Liver (tissue), 9 donors: ENCODE measurements around the gene CCDC83. TPM values are rescaled to one million over a fixed set of nuclear protein-coding genes. Genes with fewer than 3 reads are reported as not detected.

Source experiments
- DNase-seq: peaks from one replicate; pipeline ENCODE4 v3.0.0-alpha.2; 2017; ENCODE audit warnings: low spot score
- H3K27ac ChIP-seq, 2 donors: one replicate each; pipeline ENCODE4 v1.7.0; 2013; ENCODE audit warnings: inconsistent platforms in 2 of 2, low read length in 2 of 2, control low read depth in 1 of 2, low read depth in 1 of 2, mild to moderate bottlenecking in 1 of 2
- H3K27me3 ChIP-seq, 4 donors: one replicate each; pipeline versions ENCODE4 v1.6.1 to v1.7.0; 2013; ENCODE audit warnings: low read length in 3 of 4, inconsistent platforms in 1 of 4, mild to moderate bottlenecking in 1 of 4, moderate library complexity in 1 of 4; ENCODE audit not compliant: control insufficient read depth in 4 of 4, insufficient read depth in 4 of 4
- H3K36me3 ChIP-seq, 4 donors: one replicate each; pipeline versions ENCODE4 v1.6.1 to v1.7.0; 2013; ENCODE audit warnings: low read length in 3 of 4, mild to moderate bottlenecking in 3 of 4, low read depth in 1 of 4, moderate library complexity in 1 of 4; ENCODE audit not compliant: control insufficient read depth in 4 of 4, insufficient read depth in 3 of 4
- H3K4me1 ChIP-seq, 4 donors: one replicate each; pipeline versions ENCODE4 v1.6.1 to v1.7.0; 2013; ENCODE audit warnings: low read length in 3 of 4, mild to moderate bottlenecking in 3 of 4, moderate library complexity in 1 of 4; ENCODE audit not compliant: control insufficient read depth in 4 of 4, insufficient read depth in 4 of 4
- H3K4me3 ChIP-seq, 3 donors: one replicate each; pipeline versions ENCODE4 v1.6.1 to v1.7.0; 2013; ENCODE audit warnings: low read length in 3 of 3, control low read depth in 1 of 3, low read depth in 1 of 3, mild to moderate bottlenecking in 1 of 3
- H3K9ac ChIP-seq, 2 donors: one replicate each; pipeline ENCODE4 v1.7.0; 2013; ENCODE audit warnings: low read length in 2 of 2, mild to moderate bottlenecking in 2 of 2, moderate library complexity in 2 of 2, control low read depth in 1 of 2, low read depth in 1 of 2
- H3K9me3 ChIP-seq, 4 donors: one replicate each; pipeline versions ENCODE4 v1.6.1 to v1.7.0; 2013; ENCODE audit warnings: low read length in 3 of 4; ENCODE audit not compliant: control insufficient read depth in 4 of 4
- ATF3 ChIP-seq: IDR thresholded peaks from 2 replicates; pipeline ENCODE4 v1.6.1; 2016; ENCODE audit warnings: antibody characterized with exemption
- EGR1 ChIP-seq, 2 donors: IDR thresholded peaks; 2 replicates each; pipeline ENCODE4 v1.6.1; 2016 to 2018; ENCODE audit warnings: antibody characterized with exemption in 2 of 2, low read depth in 2 of 2
- FOXA1 ChIP-seq: IDR thresholded peaks from 2 replicates; pipeline ENCODE4 v1.6.1; 2016; ENCODE audit warnings: antibody characterized with exemption
- FOXA2 ChIP-seq: IDR thresholded peaks from 2 replicates; pipeline ENCODE4 v1.6.1; 2016; ENCODE audit warnings: antibody characterized with exemption
- GABPA ChIP-seq, 2 donors: IDR thresholded peaks in 1 of 2; conservative IDR thresholded peaks in 1 of 2; 2 replicates each; pipeline ENCODE4 v1.6.1; 2016; ENCODE audit warnings: antibody characterized with exemption in 2 of 2, mild to moderate bottlenecking in 1 of 2, moderate library complexity in 1 of 2
- HNF4A ChIP-seq, 2 donors: conservative IDR thresholded peaks; 2 replicates each; pipeline ENCODE4 v1.6.1; 2016; ENCODE audit warnings: antibody characterized with exemption in 2 of 2, mild to moderate bottlenecking in 2 of 2
- HNF4G ChIP-seq: IDR thresholded peaks from 2 replicates; pipeline ENCODE4 v1.6.1; 2016; ENCODE audit warnings: antibody characterized with exemption
- JUND ChIP-seq, 2 donors: IDR thresholded peaks; 2 replicates each; pipeline ENCODE4 v1.6.1; 2016; ENCODE audit warnings: antibody characterized with exemption in 2 of 2
- MAX ChIP-seq: IDR thresholded peaks from 2 replicates; pipeline ENCODE4 v1.6.1; 2016; ENCODE audit warnings: antibody characterized with exemption
- NR2F2 ChIP-seq: IDR thresholded peaks from 2 replicates; pipeline ENCODE4 v1.6.1; 2016; ENCODE audit warnings: antibody characterized with exemption
- RAD21 ChIP-seq, 2 donors: IDR thresholded peaks; 2 replicates each; pipeline ENCODE4 v1.6.1; 2016; ENCODE audit warnings: antibody characterized with exemption in 2 of 2, mild to moderate bottlenecking in 2 of 2
- REST ChIP-seq: IDR thresholded peaks from 2 replicates; pipeline ENCODE4 v1.6.1; 2016; ENCODE audit warnings: antibody characterized with exemption, mild to moderate bottlenecking
- RXRA ChIP-seq, 2 donors: IDR thresholded peaks; 2 replicates each; pipeline ENCODE4 v1.6.1; 2017 to 2018; ENCODE audit warnings: antibody characterized with exemption in 2 of 2, mild to moderate bottlenecking in 1 of 2
- SP1 ChIP-seq: IDR thresholded peaks from 2 replicates; pipeline ENCODE4 v1.6.1; 2018; ENCODE audit warnings: antibody characterized with exemption, mild to moderate bottlenecking
- TAF1 ChIP-seq: conservative IDR thresholded peaks from 2 replicates; pipeline ENCODE4 v1.6.1; 2016; ENCODE audit warnings: antibody characterized with exemption, mild to moderate bottlenecking
- YY1 ChIP-seq: IDR thresholded peaks from 2 replicates; pipeline ENCODE4 v1.6.1; 2016; ENCODE audit warnings: antibody characterized with exemption, mild to moderate bottlenecking
- WGBS: extraction: QIAGEN DNeasy Blood & Tissue Kit; methylation state at CpG from one replicate; pipeline ENCODE4 v1.1.7; 2013; 5-methylcytosine and 5-hydroxymethylcytosine counted together
- polyA plus RNA-seq, 2 donors: library from polyadenylated mRNA; stranded (reverse) in 1 of 2; unstranded in 1 of 2; fragments of 200-250 nt in 1 of 2; fragments of >200 nt in 1 of 2; fragmentation: Nextera tagmentation in 1 of 2; extraction: Ambion mirVana in 1 of 2; gene quantifications; one replicate each; pipeline versions ENCODE4 v1.2.1 to v1.2.3, GENCODE V29; 2013 to 2015
- total RNA-seq, 2 donors: library from RNA; depleted of rRNA; stranded (reverse); fragments of >200 nt; gene quantifications; one replicate each; pipeline ENCODE4 v1.2.3, GENCODE V29; 2014
- TF ChIP-seq, protein P1 (sequence below): IDR thresholded peaks from 2 replicates; pipeline ENCODE4 v1.6.1; 2016; ENCODE audit warnings: antibody characterized with exemption
- TF ChIP-seq, protein P2 (sequence below): fragments of 150-350 bp; IDR thresholded peaks from 2 replicates; pipeline ENCODE4 v1.5.1; 2017; ENCODE audit warnings: improper control_type of control experiment, low read depth, low read length; ENCODE audit not compliant: missing input control
- donor health status: healthy.
- donor health status: healthy.
- donor health status: healthy.
- donor health status: healthy.
- donor health status: healthy.

Gene CCDC83
- total and polyA plus RNA-seq, 4 donors = not detected

DNA sequence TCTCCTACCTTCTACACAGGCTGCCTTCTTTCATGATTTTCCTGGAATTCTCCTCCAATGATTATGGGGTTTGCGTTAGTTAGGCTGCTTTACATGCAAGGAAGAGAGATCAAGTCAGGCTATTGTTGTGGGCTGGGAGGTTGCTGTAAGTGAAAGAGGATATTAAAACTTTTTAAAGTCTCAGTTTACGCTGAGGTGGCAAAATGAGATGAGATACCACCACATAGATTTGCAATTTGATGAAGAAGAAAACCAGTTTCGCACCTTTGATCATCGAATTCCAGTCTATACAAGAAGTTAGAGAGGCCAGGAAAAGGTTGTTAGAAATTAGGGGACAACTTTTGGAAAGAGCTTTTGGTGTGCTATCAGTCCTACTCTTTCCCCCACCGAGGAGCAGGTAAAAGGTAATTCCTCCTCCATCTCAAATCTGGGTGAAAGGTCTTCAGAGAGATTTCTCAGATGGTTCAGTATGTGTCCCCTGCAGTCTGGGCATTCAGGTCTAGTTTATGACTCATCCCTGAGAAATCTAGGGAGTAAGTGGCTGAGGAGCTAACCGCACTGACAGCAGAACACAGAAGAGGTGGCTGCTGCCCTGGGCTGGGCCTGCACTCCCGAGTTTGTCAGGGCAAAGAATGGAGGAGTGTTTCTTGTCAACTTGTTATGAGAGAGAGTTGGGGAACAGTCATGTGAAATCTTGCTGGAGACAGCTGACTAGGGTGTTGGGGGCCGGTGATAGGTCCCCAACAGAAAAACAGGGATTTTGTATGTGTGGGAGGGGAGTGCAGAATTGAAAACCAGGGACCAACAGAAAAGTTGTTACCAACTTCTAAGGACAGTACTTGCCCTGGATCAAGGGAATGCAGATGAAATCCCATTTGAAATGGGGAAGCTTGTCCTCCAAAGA lies 34.7 kb downstream of the CCDC83 start (continued):
- no peak for TF ChIP-seq EGR1 (IDR thresholded peaks at IDR 0.05; ENCODE audit: low read depth in 2 of 2)

GRCh38 chr11:85893395-85893794 lies 38.2 kb downstream of the CCDC83 start:
- no peak for TF ChIP-seq FOXA1
- TF ChIP-seq YY1 = no peak
- no peaks in the 10 kb centered on the region for H3K27me3 ChIP-seq
- no peak for DNase-seq
- no peak overlapping the region for H3K9ac ChIP-seq
- no peak overlapping the region for H3K27ac ChIP-seq
- no peaks in the 10 kb centered on the region for H3K4me1 ChIP-seq
- 85% methylated on average over 6 of the region's 6 CpGs for WGBS
- no peaks in the 10 kb centered on the region for H3K36me3 ChIP-seq
- H3K4me3 ChIP-seq = no peak overlapping the region
- no peaks in the 10 kb centered on the region for H3K9me3 ChIP-seq

GRCh38 chr11:85896876-85897275 lies 41.7 kb downstream of the CCDC83 start:
- Histone ChIP-seq H3K27ac (no peak overlapping the region), H3K36me3 (no peaks in the 10 kb centered on the region), H3K9ac (no peak overlapping the region), H3K9me3 (no peaks in the 10 kb centered on the region), H3K27me3 (no peaks in the 10 kb centered on the region), H3K4me1 (no peaks in the 10 kb centered on the region), H3K4me3 (no peak overlapping the region)
- TF ChIP-seq FOXA2 (no peak), REST (no peak), YY1 (no peak), TAF1 (no peak), FOXA1 (no peak), SP1 (no peak), ATF3 (no peak), JUND (IDR thresholded peaks at IDR 0.05) (no peak), MAX (no peak), EGR1 (IDR thresholded peaks at IDR 0.05; ENCODE audit: low read depth in 2 of 2) (no peak), RAD21 (IDR thresholded peaks at IDR 0.05) (no peak), RXRA (IDR thresholded peaks at IDR 0.05) (no peak), HNF4G (no peak), GABPA (IDR thresholded peaks at IDR 0.05 in 1 of 2, conservative IDR thresholded peaks at IDR 0.05 in 1 of 2) (no peak), NR2F2 (no peak), HNF4A (conservative IDR thresholded peaks at IDR 0.05) (no peak)
- TF ChIP-seq, protein P1, sequence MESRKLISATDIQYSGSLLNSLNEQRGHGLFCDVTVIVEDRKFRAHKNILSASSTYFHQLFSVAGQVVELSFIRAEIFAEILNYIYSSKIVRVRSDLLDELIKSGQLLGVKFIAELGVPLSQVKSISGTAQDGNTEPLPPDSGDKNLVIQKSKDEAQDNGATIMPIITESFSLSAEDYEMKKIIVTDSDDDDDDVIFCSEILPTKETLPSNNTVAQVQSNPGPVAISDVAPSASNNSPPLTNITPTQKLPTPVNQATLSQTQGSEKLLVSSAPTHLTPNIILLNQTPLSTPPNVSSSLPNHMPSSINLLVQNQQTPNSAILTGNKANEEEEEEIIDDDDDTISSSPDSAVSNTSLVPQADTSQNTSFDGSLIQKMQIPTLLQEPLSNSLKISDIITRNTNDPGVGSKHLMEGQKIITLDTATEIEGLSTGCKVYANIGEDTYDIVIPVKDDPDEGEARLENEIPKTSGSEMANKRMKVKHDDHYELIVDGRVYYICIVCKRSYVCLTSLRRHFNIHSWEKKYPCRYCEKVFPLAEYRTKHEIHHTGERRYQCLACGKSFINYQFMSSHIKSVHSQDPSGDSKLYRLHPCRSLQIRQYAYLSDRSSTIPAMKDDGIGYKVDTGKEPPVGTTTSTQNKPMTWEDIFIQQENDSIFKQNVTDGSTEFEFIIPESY = no peak
- TF ChIP-seq, protein P2, sequence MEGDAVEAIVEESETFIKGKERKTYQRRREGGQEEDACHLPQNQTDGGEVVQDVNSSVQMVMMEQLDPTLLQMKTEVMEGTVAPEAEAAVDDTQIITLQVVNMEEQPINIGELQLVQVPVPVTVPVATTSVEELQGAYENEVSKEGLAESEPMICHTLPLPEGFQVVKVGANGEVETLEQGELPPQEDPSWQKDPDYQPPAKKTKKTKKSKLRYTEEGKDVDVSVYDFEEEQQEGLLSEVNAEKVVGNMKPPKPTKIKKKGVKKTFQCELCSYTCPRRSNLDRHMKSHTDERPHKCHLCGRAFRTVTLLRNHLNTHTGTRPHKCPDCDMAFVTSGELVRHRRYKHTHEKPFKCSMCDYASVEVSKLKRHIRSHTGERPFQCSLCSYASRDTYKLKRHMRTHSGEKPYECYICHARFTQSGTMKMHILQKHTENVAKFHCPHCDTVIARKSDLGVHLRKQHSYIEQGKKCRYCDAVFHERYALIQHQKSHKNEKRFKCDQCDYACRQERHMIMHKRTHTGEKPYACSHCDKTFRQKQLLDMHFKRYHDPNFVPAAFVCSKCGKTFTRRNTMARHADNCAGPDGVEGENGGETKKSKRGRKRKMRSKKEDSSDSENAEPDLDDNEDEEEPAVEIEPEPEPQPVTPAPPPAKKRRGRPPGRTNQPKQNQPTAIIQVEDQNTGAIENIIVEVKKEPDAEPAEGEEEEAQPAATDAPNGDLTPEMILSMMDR = no peak
- 95% methylated on average over 3 of the region's 3 CpGs for WGBS
- DNase-seq = no peak
